Trophoblast cell (in vitro differentiated cells and primary cell): ENCODE data around the gene CRYBG1.

Experiments used
- DNase-seq, 2 donors: peaks; one replicate each; pipeline ENCODE4 v3.0.0-alpha.2; 2016
- H2AFZ ChIP-seq: 2 replicates; pipeline ENCODE4 v1.6.1; 2013; ENCODE audit warnings: low read length, moderate library complexity, mild to moderate bottlenecking; ENCODE audit not compliant: insufficient read depth, poor library complexity
- H2AK5ac ChIP-seq: 2 replicates; pipeline ENCODE4 v1.6.1; 2013; ENCODE audit warnings: mild to moderate bottlenecking, low read length
- H2BK120ac ChIP-seq: 2 replicates; pipeline ENCODE4 v1.6.1; 2013; ENCODE audit warnings: low read length, mild to moderate bottlenecking, moderate library complexity; ENCODE audit not compliant: insufficient read depth, poor library complexity
- H2BK12ac ChIP-seq: 2 replicates; pipeline ENCODE4 v1.6.1; 2013; ENCODE audit warnings: mild to moderate bottlenecking, low read length, moderate library complexity
- H2BK5ac ChIP-seq: 2 replicates; pipeline ENCODE4 v1.6.1; 2013; ENCODE audit warnings: low read length, low read depth, moderate library complexity, mild to moderate bottlenecking; ENCODE audit not compliant: poor library complexity
- H3K14ac ChIP-seq: 2 replicates; pipeline ENCODE4 v1.6.1; 2013; ENCODE audit warnings: mild to moderate bottlenecking, low read length
- H3K18ac ChIP-seq: 2 replicates; pipeline ENCODE4 v1.6.1; 2013; ENCODE audit warnings: mild to moderate bottlenecking, low read length
- H3K23ac ChIP-seq: 2 replicates; pipeline ENCODE4 v1.6.1; 2013; ENCODE audit warnings: low read length
- H3K27ac ChIP-seq: 2 replicates; pipeline ENCODE4 v1.5.1; 2013; ENCODE audit warnings: low read depth, mild to moderate bottlenecking, inconsistent platforms, low read length, moderate library complexity
- H3K27me3 ChIP-seq: 2 replicates; pipeline ENCODE4 v1.6.1; 2013; ENCODE audit warnings: inconsistent platforms, mild to moderate bottlenecking, low read length, moderate library complexity; ENCODE audit not compliant: insufficient read depth
- H3K36me3 ChIP-seq, 2 experiments: 1 replicate in 1 of 2; 2 replicates in 1 of 2; pipeline ENCODE4 v1.6.1; 2013; ENCODE audit warnings: low read length in 2 of 2, mild to moderate bottlenecking in 2 of 2, moderate library complexity in 1 of 2; ENCODE audit not compliant: insufficient read depth in 2 of 2, control insufficient read depth in 1 of 2
- H3K4ac ChIP-seq: 2 replicates; pipeline ENCODE4 v1.6.1; 2013; ENCODE audit warnings: low read depth, mild to moderate bottlenecking, low read length, moderate library complexity
- H3K4me1 ChIP-seq, 2 experiments: 1 replicate in 1 of 2; 2 replicates in 1 of 2; pipeline ENCODE4 v1.6.1; 2013; ENCODE audit warnings: low read length in 2 of 2, mild to moderate bottlenecking in 2 of 2, moderate library complexity in 1 of 2; ENCODE audit not compliant: insufficient read depth in 2 of 2, control insufficient read depth in 1 of 2
- H3K4me2 ChIP-seq: 2 replicates; pipeline ENCODE4 v1.6.1; 2013; ENCODE audit warnings: inconsistent platforms, mild to moderate bottlenecking, low read length, moderate library complexity
- H3K4me3 ChIP-seq: 2 replicates; pipeline ENCODE4 v1.5.1; 2013; ENCODE audit warnings: mild to moderate bottlenecking, low read depth, low read length, inconsistent platforms
- H3K79me1 ChIP-seq: one replicate; pipeline ENCODE4 v1.6.1; 2013; ENCODE audit warnings: low read length
- H3K79me2 ChIP-seq: 2 replicates; pipeline ENCODE4 v1.6.1; 2013; ENCODE audit warnings: low read length, mild to moderate bottlenecking; ENCODE audit not compliant: control insufficient read depth, insufficient read depth, poor library complexity
- H3K9ac ChIP-seq: 2 replicates; pipeline ENCODE4 v1.6.1; 2013; ENCODE audit warnings: mild to moderate bottlenecking, low read length
- H3K9me3 ChIP-seq: 2 replicates; pipeline ENCODE4 v1.6.1; 2013; ENCODE audit warnings: low read depth, mild to moderate bottlenecking, control low read depth, inconsistent platforms, low read length; ENCODE audit not compliant: insufficient read depth
- H4K12ac ChIP-seq: 2 replicates; pipeline ENCODE4 v1.6.1; 2013; ENCODE audit warnings: low read depth, mild to moderate bottlenecking, low read length, moderate library complexity
- H4K8ac ChIP-seq: 2 replicates; pipeline ENCODE4 v1.6.1; 2013; ENCODE audit warnings: low read depth, mild to moderate bottlenecking, low read length, moderate library complexity
- H4K91ac ChIP-seq: one replicate; pipeline ENCODE4 v1.6.1; 2013; ENCODE audit warnings: low read depth, mild to moderate bottlenecking, low read length, moderate library complexity
- WGBS: extraction: QIAGEN DNeasy Blood & Tissue Kit; methylation state at CpG from one replicate; pipeline ENCODE4 v1.1.7; 2013; ENCODE audit warnings: missing lambda C conversion rate; ENCODE audit not compliant: insufficient read length, insufficient coverage; ENCODE audit errors: extremely low coverage; 5-methylcytosine and 5-hydroxymethylcytosine counted together

CRYBG1 gene

GRCh38 chr6:106440546-106440945 lies 80.0 kb downstream of the CRYBG1 start:
- H3K27ac ChIP-seq: no peak overlapping the region
- no peak overlapping the region for H4K91ac ChIP-seq
- no peak overlapping the region for H3K14ac ChIP-seq
- no peak overlapping the region for H3K18ac ChIP-seq
- no peaks in the 10 kb centered on the region for H3K27me3 ChIP-seq
- no peak overlapping the region for H4K8ac ChIP-seq
- no CpG with 5 or more reads among the region's 2 CpGs for WGBS
- H3K4me3 ChIP-seq: no peak overlapping the region
- H2BK5ac ChIP-seq: no peak overlapping the region
- H2BK12ac ChIP-seq: no peak overlapping the region
- H3K9me3 ChIP-seq: no peaks in the 10 kb centered on the region
- no peak overlapping the region for H3K4ac ChIP-seq
- no peak overlapping the region for H3K9ac ChIP-seq
- H2AFZ ChIP-seq: no peak overlapping the region
- no peak overlapping the region for H2BK120ac ChIP-seq
- no peaks in the 10 kb centered on the region for H3K36me3 ChIP-seq
- no peak overlapping the region for H4K12ac ChIP-seq
- no peak overlapping the region for H3K4me2 ChIP-seq
- no peak overlapping the region for H3K23ac ChIP-seq
- DNase-seq: no peak
- H3K79me2 ChIP-seq: no peaks in the 10 kb centered on the region
- H3K4me1 ChIP-seq: no peaks in the 10 kb centered on the region
- H3K79me1 ChIP-seq: no peaks in the 10 kb centered on the region
- no peak overlapping the region for H2AK5ac ChIP-seq

- no peaks in the 10 kb centered on the region for H3K79me2 ChIP-seq
- no peak overlapping the region for H3K4ac ChIP-seq
- no peak overlapping the region for H3K9ac ChIP-seq
- H2BK12ac ChIP-seq: no peak overlapping the region
- H3K36me3 ChIP-seq: no peaks in the 10 kb centered on the region
- no peak overlapping the region for H4K91ac ChIP-seq
- no peaks in the 10 kb centered on the region for H3K4me1 ChIP-seq
- no CpG with 5 or more reads among the region's 3 CpGs for WGBS
- no peaks in the 10 kb centered on the region for H3K27me3 ChIP-seq
- no peak overlapping the region for H2BK120ac ChIP-seq
- no peaks in the 10 kb centered on the region for H3K9me3 ChIP-seq
- H3K4me2 ChIP-seq: no peak overlapping the region
- no peak overlapping the region for H4K8ac ChIP-seq
- H3K79me1 ChIP-seq: no peaks in the 10 kb centered on the region
- H3K23ac ChIP-seq: no peak overlapping the region
- no peak overlapping the region for H2AK5ac ChIP-seq
- no peak overlapping the region for H3K18ac ChIP-seq
- H3K4me3 ChIP-seq: no peak overlapping the region
- H4K12ac ChIP-seq: no peak overlapping the region
- H3K27ac ChIP-seq: no peak overlapping the region
- H2BK5ac ChIP-seq: no peak overlapping the region
- H3K14ac ChIP-seq: no peak overlapping the region
- DNase-seq: no peak
- no peak overlapping the region for H2AFZ ChIP-seq
Measured at GRCh38 chr6:106442395-106442794, 81.9 kb downstream of the CRYBG1 start.

GRCh38 chr6:106444777-106445507 lies 84.4 kb downstream of the CRYBG1 start:
- Histone ChIP-seq H3K9me3 (no peaks in the 10 kb centered on the region), H2BK120ac (no peak overlapping the region), H3K4me3 (no peak overlapping the region), H3K27me3 (no peaks in the 10 kb centered on the region), H3K4ac (no peak overlapping the region), H2BK5ac (no peak overlapping the region), H3K14ac (no peak overlapping the region), H2AFZ (no peak overlapping the region), H4K91ac (no peak overlapping the region), H4K12ac (no peak overlapping the region), H2AK5ac (no peak overlapping the region), H3K36me3 (no peaks in the 10 kb centered on the region), H3K18ac (no peak overlapping the region), H3K79me2 (no peaks in the 10 kb centered on the region), H3K4me1 (no peaks in the 10 kb centered on the region), H3K27ac (no peak overlapping the region), H3K4me2 (no peak overlapping the region), H3K9ac (no peak overlapping the region), H2BK12ac (no peak overlapping the region), H3K23ac (no peak overlapping the region), H3K79me1 (no peaks in the 10 kb centered on the region), H4K8ac (no peak overlapping the region)
- DNase-seq: peak in 1 of 2 donors; percentile 85
- no CpG with 5 or more reads among the region's 4 CpGs for WGBS

GRCh38 chr6:106445508-106445878 lies 85.0 kb downstream of the CRYBG1 start:
- no peaks in the 10 kb centered on the region for H3K4me1 ChIP-seq
- H3K27ac ChIP-seq: no peak overlapping the region
- no peaks in the 10 kb centered on the region for H3K27me3 ChIP-seq
- H4K8ac ChIP-seq: no peak overlapping the region
- H3K4me2 ChIP-seq: no peak overlapping the region
- DNase-seq: no peak
- H3K36me3 ChIP-seq: no peaks in the 10 kb centered on the region
- no peaks in the 10 kb centered on the region for H3K79me2 ChIP-seq
- no peak overlapping the region for H3K4me3 ChIP-seq
- no peak overlapping the region for H3K9ac ChIP-seq
- H3K14ac ChIP-seq: no peak overlapping the region
- H3K18ac ChIP-seq: no peak overlapping the region
- no peak overlapping the region for H3K23ac ChIP-seq
- no peak overlapping the region for H2AK5ac ChIP-seq
- no peak overlapping the region for H4K12ac ChIP-seq
- no peak overlapping the region for H2BK120ac ChIP-seq
- H3K9me3 ChIP-seq: no peaks in the 10 kb centered on the region
- H2BK12ac ChIP-seq: no peak overlapping the region
- H2AFZ ChIP-seq: no peak overlapping the region
- H4K91ac ChIP-seq: no peak overlapping the region
- H3K4ac ChIP-seq: no peak overlapping the region
- H2BK5ac ChIP-seq: no peak overlapping the region
- H3K79me1 ChIP-seq: no peaks in the 10 kb centered on the region
